Right renal cortex interstitium (tissue), 3 donors: Measurements from ENCODE around the gene DNER. TPM values are rescaled to one million over a fixed set of nuclear protein-coding genes. Genes with fewer than 3 reads are reported as not detected.
"Not testable (repeated sequence)": the region's sequence is repeated elsewhere in the genome, so short reads cannot be mapped to it uniquely, and the experiment has no call there.

ENCODE experiments used
- DNase-seq, 3 donors: peaks; one replicate each; pipeline ENCODE4 v3.0.0-alpha.2; 2013; ENCODE audit warnings: low read depth in 3 of 3, low spot score in 2 of 3
- polyA plus RNA-seq, 3 donors: library from polyadenylated mRNA; unstranded; fragments of 120-200 nt; gene quantifications; one replicate each; pipeline ENCODE4 v1.2.1, GENCODE V29; 2013; ENCODE audit not compliant: insufficient read length in 3 of 3

The DNER gene
- polyA plus RNA-seq = 10 to 100 TPM; 66.7 to 67.9 (median 67.7) TPM

- DNase-seq = no peak
These were observed at the start of gene DNER for GRCh38 chr2:229714080-229714735. DNER (minus strand) TSS chr2:229714555; CDS start chr2:229714423, 132 bp downstream.

GRCh38 chr2:229761663-229762062, 47.3 kb upstream of the DNER start:
- no peak for DNase-seq

- not testable (repeated sequence) for DNase-seq
These were observed 43.1 kb upstream of the DNER start for GRCh38 chr2:229757462-229757861.

DNA sequence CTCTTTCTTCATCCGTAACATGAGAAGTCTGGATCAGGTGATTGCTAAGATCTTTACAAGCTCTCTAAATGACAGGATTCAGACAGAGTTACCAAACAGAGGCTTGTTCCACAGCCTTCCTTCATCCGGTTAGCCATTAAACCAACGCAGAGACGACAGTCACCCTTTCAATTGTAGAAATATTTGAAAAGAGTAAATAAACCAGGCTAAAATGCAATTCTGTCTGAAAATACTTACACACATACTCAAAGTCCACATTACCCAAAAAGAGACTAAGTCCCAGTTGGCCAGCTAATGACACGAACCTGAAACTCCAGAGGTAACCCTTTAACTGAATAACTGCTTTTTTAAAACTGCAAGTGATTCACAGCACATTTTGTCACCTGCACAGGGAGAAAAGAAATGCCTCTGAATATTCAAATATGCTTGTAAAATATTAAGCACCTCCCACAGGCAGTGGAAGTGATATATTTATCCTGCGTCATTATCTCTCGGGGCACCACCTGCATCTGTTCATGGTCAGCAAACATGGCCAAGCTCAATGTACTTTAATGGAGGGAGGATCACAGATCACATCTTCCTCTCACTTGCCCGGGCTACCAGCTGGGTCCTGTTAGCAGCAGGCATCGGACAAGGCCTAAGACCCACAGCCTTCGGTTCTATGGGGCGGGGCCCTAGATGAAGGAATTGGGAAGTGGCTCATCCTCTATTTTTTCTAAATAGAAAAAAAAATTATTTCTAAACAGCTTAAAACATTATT, 38.8 kb upstream of the DNER start:
- no peak for DNase-seq

DNA sequence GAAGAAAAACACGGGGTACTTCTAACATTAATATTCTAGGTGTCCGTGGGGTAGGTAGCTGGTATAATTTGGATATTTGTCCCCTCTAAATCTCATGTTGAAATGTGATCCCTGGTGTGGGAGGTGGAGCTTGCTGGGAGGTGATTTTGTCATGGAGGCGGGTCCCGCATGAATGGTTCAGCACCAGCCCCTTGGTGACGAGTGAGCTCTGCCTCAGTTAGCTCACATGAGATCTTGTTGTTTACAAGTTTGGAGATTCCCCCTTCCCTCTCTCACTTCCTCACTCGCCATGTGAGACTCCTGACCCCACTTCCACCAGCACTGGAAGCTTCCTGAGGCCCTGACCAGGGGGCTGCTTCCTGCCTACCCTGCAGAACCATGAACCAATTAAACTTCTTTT, 35.4 kb upstream of the DNER start:
- no peak for DNase-seq

GRCh38 chr2:229748950-229749349, 34.6 kb upstream of the DNER start:
- DNase-seq = no peak

DNA sequence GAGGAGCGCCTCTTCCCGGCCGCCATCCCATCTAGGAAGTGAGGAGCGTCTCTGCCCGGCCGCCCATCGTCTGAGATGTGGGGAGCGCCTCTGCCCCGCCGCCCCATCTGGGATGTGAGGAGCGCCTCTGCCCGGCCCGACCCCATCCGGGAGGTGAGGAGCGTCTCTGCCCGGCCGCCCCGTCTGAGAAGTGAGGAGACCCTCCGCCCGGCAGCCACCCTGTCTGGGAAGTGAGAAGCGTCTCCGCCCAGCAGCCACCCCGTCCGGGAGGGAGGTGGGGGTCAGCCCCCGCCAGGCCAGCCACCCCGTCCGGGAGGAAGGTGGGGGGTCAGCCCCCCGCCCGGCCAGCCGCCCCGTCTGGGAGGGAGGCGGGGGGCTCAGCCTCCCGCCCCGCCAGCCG, 28.3 kb upstream of the DNER start:
- not testable (repeated sequence) for DNase-seq

- no peak for DNase-seq
These were observed 25.9 kb upstream of the DNER start for GRCh38 chr2:229740279-229740678.

DNA sequence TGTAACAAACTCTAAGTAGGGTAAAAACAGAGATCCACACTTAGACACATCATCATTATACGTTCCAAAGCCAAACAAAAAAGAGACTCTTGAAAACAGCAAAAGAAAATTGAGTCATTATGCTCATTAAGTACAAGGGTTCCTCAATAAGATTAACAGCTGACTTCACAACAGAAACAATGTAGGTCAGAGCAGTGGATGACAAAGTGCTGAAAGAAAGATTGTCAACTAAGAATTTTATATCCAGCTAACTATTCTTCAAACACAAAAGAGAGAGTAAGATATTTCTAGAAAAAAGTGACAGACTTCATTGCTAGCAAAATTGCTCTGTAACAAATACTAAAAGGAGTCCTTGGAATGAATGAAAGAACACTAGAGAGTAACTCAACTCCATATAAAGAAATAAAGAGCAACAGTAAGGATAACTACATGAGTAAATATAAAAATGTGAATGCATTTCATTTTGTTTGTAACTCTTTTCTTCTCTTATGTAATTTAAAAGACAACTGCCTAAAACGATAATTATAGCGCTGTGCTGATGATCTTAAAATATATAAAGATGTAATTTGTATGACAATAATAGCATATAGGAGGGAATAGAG, 23.8 kb upstream of the DNER start:
- no peak for DNase-seq

DNA sequence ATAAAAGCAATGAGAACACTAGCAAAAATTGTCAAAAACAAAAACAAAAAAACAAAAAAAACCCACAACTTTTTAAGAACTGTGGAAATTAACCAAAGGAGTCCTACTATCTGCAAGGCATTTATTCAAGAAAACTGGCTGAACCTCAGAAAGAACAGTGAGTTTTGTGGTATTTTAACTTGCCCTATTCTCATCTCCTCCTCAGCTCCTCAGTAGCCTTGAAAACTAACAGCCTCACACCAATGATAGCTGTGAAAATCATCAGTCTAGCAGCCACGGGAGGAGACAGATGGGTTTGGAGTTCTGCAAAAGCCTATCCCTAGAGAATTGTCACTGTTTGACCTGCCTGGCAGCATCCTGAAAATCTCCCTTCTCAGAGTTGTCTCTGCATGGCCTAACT, 20.1 kb upstream of the DNER start:
- no peak for DNase-seq

- DNase-seq = no peak
These were observed 19.4 kb upstream of the DNER start for GRCh38 chr2:229733611-229734245.

DNA sequence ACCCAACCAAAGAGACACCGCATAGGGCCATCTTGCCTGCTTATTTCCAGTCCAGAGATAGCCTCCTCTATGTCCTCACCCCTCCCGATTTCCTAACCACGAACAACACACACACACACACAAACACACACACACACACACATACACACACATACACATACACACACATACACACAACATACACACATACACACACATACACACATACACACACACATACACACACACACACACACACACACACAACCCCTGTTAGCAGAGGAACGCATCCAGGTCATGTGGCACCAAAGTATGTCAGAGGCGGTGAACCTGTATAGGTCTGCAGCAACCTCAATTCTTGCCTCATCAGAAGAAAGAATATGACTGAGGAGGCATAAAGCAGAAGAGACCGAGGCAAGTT, 18.5 kb upstream of the DNER start:
- DNase-seq = no peak

DNA sequence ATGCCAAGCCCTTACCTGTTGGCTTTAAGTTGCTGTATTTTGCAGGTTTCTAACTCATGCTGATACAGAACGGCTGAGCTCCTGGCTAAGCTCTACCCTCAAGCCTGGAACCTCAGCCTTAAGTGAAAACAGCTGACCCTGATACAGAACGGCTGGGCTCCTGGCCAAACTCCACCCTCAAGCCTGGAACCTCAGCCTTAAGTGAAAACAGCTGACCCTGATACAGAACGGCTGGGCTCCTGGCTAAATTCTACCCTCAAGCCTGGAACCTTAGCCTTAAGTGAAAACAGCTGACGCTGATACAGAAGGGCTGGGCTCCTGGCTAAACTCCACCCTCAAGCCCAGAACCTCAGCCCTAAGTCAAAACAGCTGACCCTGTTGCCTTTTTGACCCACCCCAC, 17.6 kb upstream of the DNER start:
- no peak for DNase-seq

DNA sequence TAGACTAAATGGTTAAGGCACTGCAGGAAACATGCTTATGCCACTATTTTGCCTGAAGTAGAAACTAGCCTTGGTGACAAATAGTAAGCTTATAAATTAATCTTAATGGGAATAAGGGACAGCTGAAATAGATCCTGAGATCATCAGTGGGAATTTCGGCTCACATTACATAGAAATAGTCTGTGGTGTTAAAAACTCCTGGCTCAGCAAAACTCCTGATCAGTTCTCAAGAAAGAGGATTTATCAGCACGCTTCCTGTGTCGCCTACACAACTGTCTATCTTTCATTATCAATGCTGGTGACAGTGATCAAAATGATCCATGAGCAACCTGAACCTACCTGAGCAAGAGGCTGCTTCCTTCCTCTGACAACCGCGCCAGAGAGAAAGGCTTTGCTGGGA, 17.0 kb upstream of the DNER start:
- DNase-seq = no peak

DNA sequence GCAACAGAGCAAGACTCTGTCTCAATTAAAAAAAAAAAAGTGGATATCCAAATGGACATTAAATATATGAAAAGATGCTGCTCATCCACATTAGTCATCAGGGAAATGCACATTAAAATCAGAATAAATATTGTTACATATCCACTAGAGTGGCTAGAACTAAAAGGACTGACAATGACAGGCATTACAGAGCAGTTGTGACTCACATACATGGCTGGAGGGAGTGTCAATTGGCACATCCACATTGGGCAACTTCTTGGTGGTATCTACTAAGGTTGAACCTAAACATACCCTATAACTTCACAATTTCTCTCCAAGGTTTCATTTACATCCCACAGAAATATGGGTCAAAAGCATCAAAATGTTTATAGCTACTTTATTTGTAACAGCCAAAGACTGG, 14.0 kb upstream of the DNER start:
- no peak for DNase-seq

GRCh38 chr2:229726643-229727042, 12.3 kb upstream of the DNER start:
- DNase-seq = no peak

- no peak for DNase-seq
These were observed 11.6 kb upstream of the DNER start for GRCh38 chr2:229725716-229726574.

- not testable (repeated sequence) for DNase-seq
These were observed 8.8 kb upstream of the DNER start for GRCh38 chr2:229723192-229723591.

- DNase-seq = no peak
These were observed 5.7 kb upstream of the DNER start for GRCh38 chr2:229719926-229720647.

GRCh38 chr2:229718057-229718456, 3.7 kb upstream of the DNER start:
- DNase-seq = no peak
